ENCODE results near the gene TMEM237. TPM values are rescaled to one million over a fixed set of nuclear protein-coding genes. Genes with fewer than 3 reads are reported as not detected.

The TMEM237 gene
- total RNA-seq, 1 experiment from 2014 or later: 40.9 TPM

- H3K4me1 ChIP-seq (ENCODE audit: low read length): no peaks in the 10 kb centered on the region
- no peaks in the 10 kb centered on the region for H3K9me2 ChIP-seq (replicated peaks; ENCODE audit: insufficient read depth, low read length)
- H3K9me3 ChIP-seq (ENCODE audit: low read length): no peaks in the 10 kb centered on the region
- no peak overlapping the region for H3K4me3 ChIP-seq (ENCODE audit: low read length)
- H2AFZ ChIP-seq (ENCODE audit: low read length): no peak overlapping the region
- H4K20me1 ChIP-seq (ENCODE audit: insufficient read depth, low read depth, low read length): no peaks in the 10 kb centered on the region
- H3K9ac ChIP-seq (ENCODE audit: low read length): no peak overlapping the region
- no peak for DNase-seq
- H3K36me3 ChIP-seq (ENCODE audit: insufficient read depth, low read length): no peaks in the 10 kb centered on the region
- no peak overlapping the region for H3K4me2 ChIP-seq (ENCODE audit: low read depth, low read length, poor library complexity, severe bottlenecking)
- no peaks in the 10 kb centered on the region for H3K79me2 ChIP-seq (ENCODE audit: low read length)
- H3K27ac ChIP-seq (ENCODE audit: low read length): no peak overlapping the region
- H3K27me3 ChIP-seq (ENCODE audit: low read length): no peaks in the 10 kb centered on the region
Observed at GRCh38 chr2:201654616-201655384, 11.5 kb upstream of the TMEM237 start.

- Histone ChIP-seq H3K9me3 (ENCODE audit: low read length) (no peaks in the 10 kb centered on the region), H3K9ac (ENCODE audit: low read length) (no peak overlapping the region), H3K27me3 (ENCODE audit: low read length) (no peaks in the 10 kb centered on the region)
Observed at GRCh38 chr2:201653221-201653620, 9.9 kb upstream of the TMEM237 start.

GRCh38 chr2:201649442-201649841 lies 6.1 kb upstream of the TMEM237 start:
- H3K9ac ChIP-seq (ENCODE audit: low read length): no peak overlapping the region
- H3K27ac ChIP-seq (ENCODE audit: low read length): no peak overlapping the region
- H3K36me3 ChIP-seq (ENCODE audit: insufficient read depth, low read length): no peaks in the 10 kb centered on the region
- H3K4me1 ChIP-seq (ENCODE audit: low read length): no peaks in the 10 kb centered on the region
- no peaks in the 10 kb centered on the region for H4K20me1 ChIP-seq (ENCODE audit: insufficient read depth, low read depth, low read length)
- no peak for DNase-seq
- H3K27me3 ChIP-seq (ENCODE audit: low read length): no peaks in the 10 kb centered on the region
- no peak overlapping the region for H3K4me2 ChIP-seq (ENCODE audit: low read depth, low read length, poor library complexity, severe bottlenecking)
- no peaks in the 10 kb centered on the region for H3K9me3 ChIP-seq (ENCODE audit: low read length)
- H3K9me2 ChIP-seq (replicated peaks; ENCODE audit: insufficient read depth, low read length): no peaks in the 10 kb centered on the region
- no peak overlapping the region for H3K4me3 ChIP-seq (ENCODE audit: low read length)
- no peaks in the 10 kb centered on the region for H3K79me2 ChIP-seq (ENCODE audit: low read length)
- no peak overlapping the region for H2AFZ ChIP-seq (ENCODE audit: low read length)

More at GRCh38 chr2:201653221-201653620, 9.9 kb upstream of the TMEM237 start:
- Histone ChIP-seq H3K9me2 (replicated peaks; ENCODE audit: insufficient read depth, low read length) (no peaks in the 10 kb centered on the region), H2AFZ (ENCODE audit: low read length) (no peak overlapping the region), H4K20me1 (ENCODE audit: insufficient read depth, low read depth, low read length) (no peaks in the 10 kb centered on the region), H3K4me3 (ENCODE audit: low read length) (no peak overlapping the region), H3K79me2 (ENCODE audit: low read length) (no peaks in the 10 kb centered on the region), H3K36me3 (ENCODE audit: insufficient read depth, low read length) (no peaks in the 10 kb centered on the region), H3K27ac (ENCODE audit: low read length) (no peak overlapping the region), H3K4me2 (ENCODE audit: low read depth, low read length, poor library complexity, severe bottlenecking) (no peak overlapping the region), H3K4me1 (ENCODE audit: low read length) (no peaks in the 10 kb centered on the region)
- DNase-seq: no peak

GRCh38 chr2:201647431-201647830 lies 4.1 kb upstream of the TMEM237 start:
- Histone ChIP-seq H3K9me2 (replicated peaks; ENCODE audit: insufficient read depth, low read length) (no peaks in the 10 kb centered on the region), H3K27me3 (ENCODE audit: low read length) (no peaks in the 10 kb centered on the region), H2AFZ (ENCODE audit: low read length) (no peak overlapping the region), H3K27ac (ENCODE audit: low read length) (no peak overlapping the region), H3K36me3 (ENCODE audit: insufficient read depth, low read length) (no peaks in the 10 kb centered on the region), H3K79me2 (ENCODE audit: low read length) (no peaks in the 10 kb centered on the region), H3K4me2 (ENCODE audit: low read depth, low read length, poor library complexity, severe bottlenecking) (no peak overlapping the region), H4K20me1 (ENCODE audit: insufficient read depth, low read depth, low read length) (no peaks in the 10 kb centered on the region), H3K4me1 (ENCODE audit: low read length) (peaks cover 7% of the 10 kb centered on the region), H3K9me3 (ENCODE audit: low read length) (no peaks in the 10 kb centered on the region), H3K9ac (ENCODE audit: low read length) (no peak overlapping the region), H3K4me3 (ENCODE audit: low read length) (no peak overlapping the region)
- no peak for DNase-seq

GRCh38 chr2:201644001-201644400 lies 698 bp upstream of the TMEM237 start:
- H3K27me3 ChIP-seq (ENCODE audit: low read length): no peaks in the 10 kb centered on the region
- H3K4me1 ChIP-seq (ENCODE audit: low read length): peaks cover 16% of the 10 kb centered on the region
- H3K9me3 ChIP-seq (ENCODE audit: low read length): no peaks in the 10 kb centered on the region
- no peak overlapping the region for H3K27ac ChIP-seq (ENCODE audit: low read length)
- peak overlapping the region; percentile 94; the same call in 1 of the 2 replicates for H3K9ac ChIP-seq (ENCODE audit: low read length)
- no peaks in the 10 kb centered on the region for H3K9me2 ChIP-seq (replicated peaks; ENCODE audit: insufficient read depth, low read length)
- H3K4me2 ChIP-seq (ENCODE audit: low read depth, low read length, poor library complexity, severe bottlenecking): peak overlapping the region; percentile 90
- H2AFZ ChIP-seq (ENCODE audit: low read length): no peak overlapping the region
- H3K4me3 ChIP-seq (ENCODE audit: low read length): no peak overlapping the region
- peaks cover 30% of the 10 kb centered on the region for H3K79me2 ChIP-seq (ENCODE audit: low read length)
- no peaks in the 10 kb centered on the region for H3K36me3 ChIP-seq (ENCODE audit: insufficient read depth, low read length)
- DNase-seq: no peak
- no peaks in the 10 kb centered on the region for H4K20me1 ChIP-seq (ENCODE audit: insufficient read depth, low read depth, low read length)

GRCh38 chr2:201642579-201643215 lies 606 bp downstream of the TMEM237 start:
- Histone ChIP-seq H3K27ac (ENCODE audit: low read length) (peak overlapping the region; percentile 71), H3K27me3 (ENCODE audit: low read length) (no peaks in the 10 kb centered on the region), H2AFZ (ENCODE audit: low read length) (peak overlapping the region; percentile 73), H3K4me2 (ENCODE audit: low read depth, low read length, poor library complexity, severe bottlenecking) (peak overlapping the region; percentile 90), H3K36me3 (ENCODE audit: insufficient read depth, low read length) (peaks cover 10% of the 10 kb centered on the region; the same call in 1 of the 2 replicates), H3K9me3 (ENCODE audit: low read length) (no peaks in the 10 kb centered on the region), H3K79me2 (ENCODE audit: low read length) (peaks cover 30% of the 10 kb centered on the region), H4K20me1 (ENCODE audit: insufficient read depth, low read depth, low read length) (no peaks in the 10 kb centered on the region), H3K9ac (ENCODE audit: low read length) (peak overlapping the region; percentile 94), H3K4me1 (ENCODE audit: low read length) (peaks cover 16% of the 10 kb centered on the region), H3K4me3 (ENCODE audit: low read length) (peak overlapping the region; percentile 84), H3K9me2 (replicated peaks; ENCODE audit: insufficient read depth, low read length) (no peaks in the 10 kb centered on the region)
- peak; percentile 94 for DNase-seq

GRCh38 chr2:201642086-201642578 lies 1.2 kb downstream of the TMEM237 start:
- Histone ChIP-seq H3K9me2 (replicated peaks; ENCODE audit: insufficient read depth, low read length) (no peaks in the 10 kb centered on the region), H3K27ac (ENCODE audit: low read length) (peak overlapping the region; percentile 71), H3K9me3 (ENCODE audit: low read length) (no peaks in the 10 kb centered on the region), H4K20me1 (ENCODE audit: insufficient read depth, low read depth, low read length) (no peaks in the 10 kb centered on the region), H3K36me3 (ENCODE audit: insufficient read depth, low read length) (peaks cover 10% of the 10 kb centered on the region; the same call in 1 of the 2 replicates), H3K4me1 (ENCODE audit: low read length) (peaks cover 16% of the 10 kb centered on the region), H3K4me2 (ENCODE audit: low read depth, low read length, poor library complexity, severe bottlenecking) (peak overlapping the region; percentile 90), H3K27me3 (ENCODE audit: low read length) (no peaks in the 10 kb centered on the region), H3K4me3 (ENCODE audit: low read length) (peak overlapping the region; percentile 84), H3K9ac (ENCODE audit: low read length) (peak overlapping the region; percentile 94), H2AFZ (ENCODE audit: low read length) (peak overlapping the region; percentile 73), H3K79me2 (ENCODE audit: low read length) (peaks cover 30% of the 10 kb centered on the region)
- peak; percentile 51 for DNase-seq

GRCh38 chr2:201639205-201639604 lies 4.1 kb downstream of the TMEM237 start:
- Histone ChIP-seq H3K4me3 (ENCODE audit: low read length) (no peak overlapping the region), H3K9me2 (replicated peaks; ENCODE audit: insufficient read depth, low read length) (no peaks in the 10 kb centered on the region), H3K36me3 (ENCODE audit: insufficient read depth, low read length) (peaks cover 16% of the 10 kb centered on the region; the same call in 1 of the 2 replicates), H3K4me1 (ENCODE audit: low read length) (peaks cover 16% of the 10 kb centered on the region), H3K27ac (ENCODE audit: low read length) (no peak overlapping the region), H3K27me3 (ENCODE audit: low read length) (no peaks in the 10 kb centered on the region), H4K20me1 (ENCODE audit: insufficient read depth, low read depth, low read length) (no peaks in the 10 kb centered on the region), H3K9ac (ENCODE audit: low read length) (no peak overlapping the region), H3K9me3 (ENCODE audit: low read length) (no peaks in the 10 kb centered on the region), H3K4me2 (ENCODE audit: low read depth, low read length, poor library complexity, severe bottlenecking) (no peak overlapping the region), H2AFZ (ENCODE audit: low read length) (no peak overlapping the region), H3K79me2 (ENCODE audit: low read length) (peaks cover 30% of the 10 kb centered on the region)
- no peak for DNase-seq

Measured in Karpas-422 (cell line).